Measurements from ENCODE around the gene LDB2.

The LDB2 gene

DNA sequence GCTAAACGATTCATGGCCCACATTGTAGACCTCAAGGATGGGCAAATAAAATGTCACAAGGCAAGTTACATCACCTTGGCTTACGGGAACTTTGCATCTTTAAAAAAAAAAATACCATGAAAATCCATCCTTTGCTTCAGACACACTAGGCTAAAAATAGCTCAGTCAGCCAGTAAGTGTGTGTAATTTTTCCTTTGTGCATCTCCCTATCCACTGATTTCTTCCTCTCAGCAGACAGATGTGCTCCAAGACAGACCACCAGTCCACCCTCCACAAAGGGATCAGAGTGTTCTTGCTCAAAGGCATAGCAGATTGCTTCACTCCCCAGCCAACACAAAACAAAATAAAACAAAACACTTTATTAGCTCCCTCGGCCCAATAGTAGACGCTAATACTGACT is 14.6 kb downstream of the LDB2 start:
- no peak for DNase-seq

DNA sequence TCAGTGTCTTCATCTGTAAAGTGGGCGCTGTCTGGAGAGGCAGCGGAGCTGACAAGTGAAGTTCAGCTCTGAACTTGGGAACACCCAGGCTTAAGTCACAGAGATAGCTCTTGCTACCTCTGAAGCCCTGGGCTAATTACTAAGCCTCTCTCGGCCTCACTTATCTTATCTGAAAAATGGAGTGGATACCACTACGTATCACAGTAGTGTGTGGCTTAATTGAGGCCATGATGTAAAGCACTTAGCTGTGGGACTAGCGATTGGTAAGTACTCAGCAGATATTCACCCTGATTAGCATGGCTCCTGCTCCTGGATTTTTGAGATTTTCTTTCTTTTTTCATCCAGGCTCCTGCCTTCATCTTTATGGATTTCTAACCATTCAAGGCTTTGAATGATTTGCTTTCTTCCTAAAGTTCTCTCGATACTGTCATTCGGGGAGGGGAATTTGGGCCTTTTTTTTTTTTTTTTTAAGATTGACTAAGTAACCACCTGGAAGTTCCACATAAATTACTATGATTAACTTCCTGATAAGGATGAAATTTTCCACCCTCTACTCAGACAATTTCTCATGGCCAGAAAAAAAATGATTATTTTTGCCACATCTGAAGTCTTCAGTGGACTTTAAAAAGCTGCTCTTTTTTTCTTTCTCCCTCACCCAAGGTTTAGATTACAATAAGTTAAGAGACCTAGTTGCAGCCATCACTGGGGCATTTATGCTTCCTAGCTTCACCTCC is 17.1 kb downstream of the LDB2 start:
- DNase-seq = no peak

DNA sequence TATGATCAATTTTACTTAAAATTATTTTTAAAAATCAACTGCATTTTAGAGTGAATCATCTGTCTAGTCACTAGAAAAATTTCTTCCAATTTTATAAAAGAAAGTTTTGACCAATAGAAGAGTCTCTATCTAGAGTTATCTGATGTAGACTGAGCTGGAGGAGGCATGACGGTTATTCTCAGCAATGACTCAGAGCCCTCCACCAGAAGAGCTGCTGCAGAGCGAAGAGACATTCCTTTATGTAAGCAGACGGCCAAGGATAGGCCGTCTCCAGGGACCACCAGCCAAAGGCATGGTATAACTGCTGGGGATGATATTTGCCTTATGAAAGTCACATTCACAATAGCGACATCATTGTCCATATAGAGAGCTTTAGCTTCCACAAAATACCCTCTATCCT is 23.0 kb downstream of the LDB2 start:
- DNase-seq = no peak

DNA sequence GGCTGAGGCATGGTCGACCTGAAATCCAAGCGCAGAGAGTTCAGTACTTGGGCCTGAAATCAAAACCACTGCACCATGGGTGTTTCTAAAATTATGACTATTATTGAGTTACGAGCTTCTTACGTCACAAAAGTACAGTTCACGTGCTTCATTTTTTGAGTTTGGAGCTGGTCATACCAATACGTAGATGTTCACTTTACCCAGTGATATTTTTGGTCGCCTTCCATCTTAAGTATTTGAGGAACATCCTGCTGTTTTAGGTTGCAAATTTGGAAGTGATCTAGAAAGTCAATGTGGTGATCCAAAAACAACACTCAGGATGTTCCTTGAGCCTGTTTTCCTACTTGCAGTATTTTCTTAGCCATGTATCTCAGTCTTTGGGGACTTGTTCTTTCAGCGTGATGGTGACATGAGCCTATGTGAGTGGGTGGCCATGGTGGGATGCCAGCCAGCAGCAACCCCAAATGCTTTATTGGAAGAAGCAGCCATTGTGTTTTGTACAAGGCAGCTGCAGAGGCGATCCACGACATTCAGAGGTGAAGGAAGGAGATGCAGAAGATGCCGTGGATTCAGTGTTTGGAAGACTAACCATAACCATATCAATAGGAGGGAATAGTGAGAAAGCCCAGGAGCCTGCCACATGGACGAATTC is 28.7 kb downstream of the LDB2 start:
- DNase-seq = no peak

DNA sequence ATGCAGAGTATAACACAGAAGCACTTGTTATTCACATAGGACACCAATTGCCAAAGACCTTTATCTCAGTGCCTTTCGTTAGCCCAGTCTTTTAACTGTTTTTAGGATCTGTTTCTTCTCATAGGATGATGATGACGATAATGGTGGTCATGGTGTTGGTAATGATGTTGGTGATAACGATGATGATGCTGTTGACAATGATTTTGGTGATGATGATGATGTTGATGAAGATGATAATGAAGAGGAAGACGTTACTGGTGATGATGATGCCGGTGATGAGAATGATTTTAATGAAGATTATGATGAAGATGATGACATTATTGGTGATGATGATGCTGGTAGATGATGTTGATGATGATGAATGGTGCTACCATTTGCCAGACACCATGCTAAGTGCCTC is 29.8 kb downstream of the LDB2 start:
- no peak for DNase-seq

DNA sequence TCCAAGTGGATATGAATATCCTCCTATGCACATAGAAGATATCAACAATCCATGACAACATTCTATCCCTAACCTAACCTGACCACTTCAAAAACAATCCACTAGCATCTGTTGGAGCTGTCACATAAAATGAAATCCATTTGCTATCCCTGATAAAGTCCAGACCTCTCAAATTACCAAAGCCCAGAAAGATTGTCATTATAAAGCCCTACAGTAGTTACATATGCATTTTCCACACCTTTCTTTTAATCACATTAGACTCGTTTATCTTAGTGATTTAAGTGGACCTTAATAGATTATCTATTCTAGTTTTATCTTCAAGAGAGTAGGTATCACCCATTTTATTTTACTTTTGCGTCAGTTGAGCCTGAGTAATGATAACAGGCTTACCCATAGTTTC is 30.6 kb downstream of the LDB2 start:
- no peak for DNase-seq

DNA sequence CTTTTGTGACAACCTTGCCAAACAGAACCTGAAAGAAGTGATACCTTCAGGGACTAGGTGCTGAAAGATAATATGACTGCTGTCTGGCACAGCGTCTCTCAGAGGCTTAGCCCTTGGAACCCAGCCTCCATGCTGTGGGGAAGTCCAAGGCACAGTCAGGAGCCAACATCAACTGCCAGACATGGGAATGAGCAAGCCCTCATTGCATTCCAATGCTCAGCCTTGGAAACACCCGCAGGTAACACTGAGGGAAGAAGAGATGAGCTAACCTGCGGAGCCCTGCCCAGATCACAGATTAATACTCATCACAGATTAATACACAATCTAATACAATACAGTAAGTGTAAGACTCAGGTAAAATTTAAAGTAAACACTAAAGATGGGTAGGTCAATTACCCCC is 31.5 kb downstream of the LDB2 start:
- no peak for DNase-seq

DNA sequence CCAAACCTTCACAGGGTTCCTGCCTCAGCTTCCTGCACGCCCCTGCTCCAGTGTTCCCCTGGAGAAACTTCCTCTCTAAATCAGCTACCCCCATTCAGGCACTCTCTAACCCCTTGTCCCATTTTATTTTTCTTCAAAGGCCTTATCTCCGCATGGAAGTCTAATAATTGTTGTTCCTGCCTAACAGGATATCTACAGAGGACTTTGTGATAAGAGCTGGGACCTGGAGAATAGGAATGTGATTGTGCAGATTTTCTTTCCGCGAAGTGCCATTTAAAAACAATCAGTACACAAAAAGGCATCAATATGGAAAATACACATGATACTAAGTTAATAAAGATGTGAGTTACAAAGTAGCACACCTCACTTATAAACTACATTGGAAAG is 32.6 kb downstream of the LDB2 start:
- no peak for DNase-seq

DNA sequence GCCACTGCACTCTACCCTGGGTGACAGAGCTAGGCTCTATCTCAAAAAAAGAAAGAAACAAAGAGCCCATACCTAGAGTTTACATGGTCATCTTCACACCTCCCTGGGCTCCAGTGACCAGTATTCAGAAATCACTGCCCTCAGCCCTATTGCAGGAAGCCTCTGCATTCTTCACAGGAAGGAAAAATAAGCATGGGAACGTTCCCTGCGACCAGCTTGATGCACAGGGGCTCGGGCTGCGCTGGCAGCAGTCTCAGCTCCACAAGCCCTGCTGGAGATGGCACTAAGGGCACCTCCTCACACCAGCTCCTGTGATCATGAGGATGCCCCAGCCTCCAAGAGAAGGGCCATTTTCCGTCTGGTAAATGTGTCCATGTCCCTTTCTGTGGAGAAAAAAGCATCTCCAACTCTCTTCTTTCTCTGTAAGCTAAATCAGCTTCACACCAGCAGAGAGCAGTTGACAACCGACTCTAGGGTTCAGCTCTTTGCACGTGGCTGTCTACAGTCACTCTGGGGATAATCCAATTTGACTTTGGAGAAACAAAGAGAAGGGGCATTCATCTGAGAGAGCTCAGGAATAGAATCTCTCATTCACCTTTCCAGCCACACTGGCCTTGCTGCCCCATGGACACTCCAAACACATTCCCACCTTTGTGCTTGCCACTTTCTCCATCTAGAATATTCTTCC is 33.1 kb downstream of the LDB2 start:
- no peak for DNase-seq

DNA sequence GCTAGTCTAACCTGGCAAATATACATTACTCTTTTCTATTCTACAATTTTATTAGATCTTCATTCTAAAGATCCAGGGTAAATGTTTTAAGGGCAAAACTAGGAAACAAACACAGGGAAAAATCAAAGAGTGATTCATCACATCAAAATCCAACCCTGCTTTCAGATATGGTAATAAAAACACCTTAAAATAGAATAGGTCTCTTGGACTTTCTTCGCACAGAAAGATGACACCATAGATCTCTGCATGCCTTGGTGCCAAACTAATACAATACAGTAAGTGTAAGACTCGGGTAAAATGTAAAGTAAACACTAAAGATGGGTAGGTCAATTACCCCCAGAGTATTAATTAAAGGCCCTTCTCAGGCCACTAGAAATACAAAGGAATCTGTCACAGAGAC is 34.2 kb downstream of the LDB2 start:
- no peak for DNase-seq

DNA sequence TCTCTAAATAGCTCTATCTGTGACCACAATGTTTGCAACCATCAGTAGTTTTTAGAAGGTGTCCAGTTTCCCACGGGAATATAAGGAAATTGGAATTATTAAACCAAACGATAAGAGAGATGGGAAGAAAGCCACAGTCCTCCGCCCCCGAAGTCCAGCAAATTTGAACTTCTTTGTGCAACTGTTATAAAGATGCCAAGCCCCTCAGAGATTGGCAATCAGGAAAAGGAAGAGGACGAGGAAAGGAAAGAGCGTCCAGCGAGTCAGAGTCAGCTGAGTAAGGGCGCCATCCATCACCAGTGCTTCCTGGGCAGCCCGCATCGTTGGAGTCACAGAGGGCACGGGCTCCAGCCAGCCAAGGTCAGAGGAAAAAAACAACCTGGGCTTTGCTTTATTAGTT is 35.7 kb downstream of the LDB2 start:
- no peak for DNase-seq

DNA sequence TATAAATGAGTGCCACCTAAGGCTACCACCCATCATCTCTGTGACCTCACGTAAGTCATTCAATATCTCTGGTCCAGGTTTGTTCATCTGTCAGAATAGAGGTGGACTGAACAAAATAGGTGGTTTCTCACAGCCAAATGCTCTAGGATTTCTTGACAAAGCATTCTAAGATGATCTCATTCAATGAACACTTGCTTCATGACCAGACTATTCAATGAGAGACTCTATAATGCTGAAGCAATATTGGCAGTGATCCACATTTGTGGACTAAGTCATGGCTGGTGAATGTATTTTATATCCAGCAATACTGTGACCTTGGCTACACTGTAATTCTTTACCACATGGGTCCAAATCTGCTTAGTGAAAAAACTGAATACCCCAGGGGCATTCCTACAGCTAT is 37.9 kb downstream of the LDB2 start:
- no peak for DNase-seq

DNA sequence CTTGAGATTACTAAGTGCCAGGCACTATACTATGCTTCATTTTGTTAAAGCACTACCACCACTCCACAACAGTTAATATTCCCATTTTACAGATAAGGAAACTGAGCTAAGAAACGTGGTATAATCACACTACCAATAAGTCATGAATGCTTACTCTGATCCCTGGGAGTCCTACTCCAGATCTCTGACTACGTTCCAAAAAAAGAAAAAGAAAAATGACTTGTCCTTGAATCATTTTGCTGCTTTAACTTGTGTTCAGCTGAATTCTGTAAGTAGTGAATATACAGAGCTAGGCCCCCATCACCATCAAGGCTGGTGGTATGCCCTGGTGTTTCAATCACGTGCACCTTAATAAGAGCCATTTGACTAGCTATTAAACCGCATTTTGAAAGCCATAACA is 39.4 kb downstream of the LDB2 start:
- DNase-seq = no peak

DNA sequence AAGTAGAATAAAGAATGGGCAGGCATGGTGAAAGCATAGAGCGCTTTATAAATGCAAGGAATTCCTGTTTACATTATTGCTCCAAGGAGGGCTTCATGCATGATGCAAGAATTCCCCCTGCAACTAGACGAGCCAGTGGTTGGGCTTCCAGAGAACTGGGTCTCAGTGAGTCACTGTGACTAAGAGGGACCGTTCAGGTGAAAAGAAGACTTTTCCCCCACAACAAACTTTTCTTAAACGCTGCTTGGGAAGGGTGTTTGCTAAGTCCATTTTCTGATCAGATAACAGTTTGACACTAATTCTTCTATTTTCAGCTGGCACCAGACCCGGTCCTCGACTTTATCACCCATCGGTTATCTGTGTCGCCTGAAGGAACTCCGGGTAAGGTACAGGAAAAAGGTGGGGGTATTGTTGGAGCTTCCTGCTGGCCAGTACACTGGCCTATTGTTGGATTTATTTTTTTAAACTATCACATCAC is 40.1 kb downstream of the LDB2 start:
- DNase-seq = no peak

DNA sequence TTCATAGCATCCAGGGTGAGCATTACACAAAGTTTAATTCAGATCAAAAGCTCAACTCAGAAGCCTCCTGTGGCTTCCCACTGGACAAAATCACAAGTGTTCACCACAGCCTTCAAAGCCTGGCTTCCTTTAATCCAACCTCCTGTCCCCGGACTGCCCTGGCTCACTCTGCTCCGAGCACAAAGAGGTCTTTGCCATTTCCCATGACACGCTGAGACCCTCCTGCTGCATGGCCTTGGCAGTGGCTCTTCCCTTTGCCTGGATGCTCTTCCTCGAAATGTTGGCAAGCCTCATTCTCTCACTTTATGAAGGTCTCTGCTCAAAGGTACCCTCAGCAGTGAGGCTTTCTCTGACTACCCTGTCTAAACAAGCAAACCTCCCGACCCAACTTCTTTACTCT is 41.0 kb downstream of the LDB2 start:
- no peak for DNase-seq

DNA sequence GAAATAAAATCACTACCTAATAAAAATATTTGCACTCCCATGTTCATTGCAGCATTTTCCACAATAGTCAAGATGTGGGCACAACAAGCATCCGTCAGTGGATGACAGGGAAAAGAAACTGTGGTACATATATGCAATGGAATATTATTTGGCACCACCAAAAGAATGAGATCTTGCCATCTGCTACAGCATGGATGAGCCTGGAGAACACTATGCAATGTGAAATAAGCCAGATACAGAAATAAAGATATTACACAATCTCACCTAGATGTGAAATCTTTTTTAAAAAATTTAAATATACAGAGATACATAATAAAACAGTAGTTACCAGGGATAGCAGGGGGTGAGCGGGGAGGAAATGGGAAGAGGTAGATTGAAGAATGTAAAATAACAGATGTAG is 44.8 kb downstream of the LDB2 start:
- no peak for DNase-seq

DNA sequence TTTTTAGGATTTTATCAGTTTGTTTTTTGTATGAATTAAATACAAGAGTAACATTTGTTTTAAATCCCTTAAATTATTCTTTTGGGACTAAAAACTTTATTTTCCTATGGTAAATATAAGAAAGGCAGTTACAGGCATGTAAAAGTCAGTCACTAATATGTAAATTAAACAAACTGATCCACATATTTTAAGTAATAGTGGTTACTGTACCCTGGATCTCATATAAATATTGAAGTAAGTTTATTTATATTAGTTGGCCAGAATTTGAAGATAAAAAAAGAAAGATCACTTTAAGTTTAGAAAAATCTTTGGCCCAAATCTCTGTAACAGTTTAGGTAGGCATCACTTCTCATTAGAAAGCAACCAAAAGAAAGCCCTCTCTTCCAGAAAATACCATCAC is 45.8 kb downstream of the LDB2 start:
- no peak for DNase-seq

DNA sequence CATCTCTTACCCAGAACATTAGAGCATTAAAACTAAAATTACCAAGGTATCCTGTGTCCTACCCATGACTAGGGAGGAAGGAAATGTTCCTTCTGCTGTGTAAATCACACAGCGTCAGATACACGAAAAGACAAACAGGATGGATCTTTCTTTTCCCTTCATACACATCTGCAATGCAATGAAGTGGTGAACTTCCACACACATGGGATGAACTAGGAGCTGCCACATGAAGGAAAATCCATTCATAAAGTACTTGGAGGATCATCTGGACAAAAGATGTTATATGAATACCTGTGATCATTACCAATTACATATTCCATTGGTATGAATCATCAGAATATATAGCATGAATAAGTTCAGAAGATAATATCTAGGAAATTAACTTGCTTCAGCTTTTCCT is 46.2 kb downstream of the LDB2 start:
- DNase-seq = no peak

DNA sequence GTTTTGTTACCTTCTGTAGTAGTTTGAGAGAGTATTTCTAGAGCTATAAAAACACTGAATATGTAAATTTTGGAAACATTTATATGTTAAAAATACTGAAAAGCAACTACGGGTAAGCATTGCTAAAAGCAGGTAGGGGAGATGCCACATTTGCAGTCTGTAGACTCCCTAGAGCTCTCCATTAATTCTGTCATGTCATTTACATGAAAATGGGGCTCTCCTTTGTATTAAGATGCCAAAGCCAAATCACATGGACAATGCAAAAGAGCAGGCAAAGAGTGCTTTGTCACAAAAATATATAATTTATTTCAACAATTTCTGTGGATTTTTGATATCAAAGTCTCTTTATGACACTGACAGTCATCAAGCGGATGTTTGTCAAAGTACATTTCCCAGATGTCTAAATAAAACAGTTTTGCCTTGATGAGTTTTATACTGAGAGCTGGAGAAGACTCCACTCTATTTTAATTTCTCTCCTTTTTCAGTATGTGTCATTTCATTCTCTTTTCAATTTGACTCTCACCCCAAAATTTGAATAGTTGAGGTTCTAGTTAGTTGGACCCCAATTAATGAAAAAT is 51.8 kb downstream of the LDB2 start:
- DNase-seq = no peak

DNA sequence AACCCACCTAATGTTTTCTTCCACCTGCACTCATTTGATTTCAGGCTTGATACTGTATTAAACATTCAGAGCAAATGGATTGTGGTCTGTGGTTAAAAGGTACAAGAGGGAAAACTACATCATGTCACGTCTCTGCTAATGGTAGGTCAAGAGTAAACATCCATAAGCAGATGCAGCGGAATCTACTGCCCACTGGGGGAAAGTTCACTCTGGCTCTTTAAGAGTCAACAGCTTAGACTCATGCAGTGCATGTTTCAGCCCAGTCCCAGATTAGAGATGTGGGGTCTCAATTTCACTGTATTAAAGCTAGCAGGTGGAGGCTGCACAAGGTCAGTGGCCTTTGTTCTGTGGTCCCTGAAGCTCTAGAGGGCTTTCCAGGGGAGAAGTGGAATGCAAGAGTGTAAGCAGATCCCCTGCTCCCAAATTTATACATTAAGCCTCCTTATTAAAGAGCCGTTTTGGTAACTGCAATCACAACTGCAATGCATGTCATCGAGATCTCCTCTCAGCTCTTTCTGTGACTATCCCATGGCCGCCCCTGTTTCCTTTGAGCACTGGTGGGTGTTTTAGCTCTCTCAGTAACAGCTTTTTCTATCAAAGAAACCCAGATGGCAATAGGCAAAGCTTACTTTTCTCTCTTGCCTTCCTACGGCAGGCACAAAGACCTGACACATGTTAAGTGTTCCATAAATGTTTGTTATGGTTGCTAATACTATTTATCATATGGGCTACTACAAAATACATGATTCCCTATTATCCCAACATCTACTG is 53.4 kb downstream of the LDB2 start:
- DNase-seq = no peak

DNA sequence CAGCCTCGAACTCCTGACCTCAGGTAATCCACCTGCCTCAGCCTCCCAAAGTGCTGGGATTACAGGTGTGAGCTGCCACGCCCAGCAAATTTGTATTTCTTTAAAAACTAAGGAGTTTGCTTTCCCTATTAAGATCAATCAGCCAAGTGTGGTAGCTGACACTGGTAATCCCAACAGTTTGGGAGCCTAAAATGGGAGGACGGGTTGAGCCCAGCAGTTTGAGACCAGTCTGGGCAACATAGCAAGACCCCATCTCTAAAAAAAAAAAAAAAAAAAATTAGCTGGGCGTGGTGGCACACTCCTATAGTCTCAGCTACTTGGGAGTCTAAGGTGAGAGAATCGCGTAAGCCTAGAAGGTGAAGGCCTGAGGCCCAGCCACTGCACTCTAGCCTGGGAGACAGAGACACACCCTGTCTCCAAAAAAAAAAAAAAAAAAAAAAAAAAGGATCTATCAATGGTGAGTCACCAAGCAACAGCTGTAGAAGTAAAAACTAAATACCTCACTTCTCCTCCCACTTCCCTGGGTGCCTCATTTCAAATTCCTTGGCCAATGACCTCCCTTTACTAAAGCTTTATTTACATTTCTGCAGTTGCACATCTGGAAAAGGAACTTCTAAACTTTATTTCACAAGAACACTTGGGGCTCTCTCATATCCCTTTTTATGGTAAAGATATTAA is 54.5 kb downstream of the LDB2 start:
- DNase-seq = no peak

DNA sequence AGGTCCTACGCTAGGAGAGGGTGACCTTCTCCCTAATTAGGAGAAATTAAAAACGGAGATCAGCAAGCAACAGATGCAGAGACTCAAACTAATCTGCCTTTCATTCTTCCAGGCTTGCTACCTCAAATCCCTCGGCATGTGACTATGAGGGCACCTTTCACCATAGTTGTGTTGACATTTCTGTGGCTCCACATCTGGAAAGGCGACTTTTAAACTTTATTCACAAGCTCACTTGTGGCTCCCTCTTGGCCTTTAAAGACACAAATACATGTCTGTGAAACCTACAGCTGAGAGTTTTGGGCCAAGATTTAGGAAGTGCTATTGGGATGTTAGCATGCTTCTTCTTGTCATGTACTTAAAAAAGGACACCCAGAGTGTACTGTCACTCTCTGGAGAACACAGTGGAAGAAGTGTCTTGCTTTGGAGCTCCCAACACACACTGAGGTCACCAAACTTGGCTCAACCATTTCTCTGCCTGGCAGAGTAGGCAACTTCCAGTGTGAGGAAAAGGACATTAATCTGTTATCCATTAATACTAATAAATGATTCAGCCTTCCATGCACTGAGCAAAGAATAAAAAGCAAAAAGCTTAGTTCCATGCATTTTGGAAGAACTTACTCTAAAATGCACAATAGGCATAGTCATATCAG is 60.1 kb downstream of the LDB2 start:
- DNase-seq = no peak
